Stimulated activated CD8-positive, alpha-beta memory T cell treated with anti-CD3 and anti-CD28 coated beads, Interleukin-12 subunit alpha, Interleukin-12 subunit beta, amount 100 ng/mL, for 1 hour (primary cell): ENCODE data around the gene ZNF853.
A peak's percentile ranks its signal among the peaks of the same experiment; 100 is the strongest.
"Not testable (repeated sequence)": the region's sequence is repeated elsewhere in the genome, so short reads cannot be mapped to it uniquely, and the experiment has no call there.

Experiments used
- DNase-seq: peaks from one replicate; pipeline ENCODE4 v3.0.0-alpha.2; 2020; ENCODE audit warnings: low read depth

Gene ZNF853

GRCh38 chr7:6614953-6615722 lies at the start of gene ZNF853:
ZNF853 (plus strand) TSS chr7:6615610; CDS start chr7:6616175, 565 bp downstream.
- DNase-seq: no peak

- DNase-seq: no peak
These were observed 49.8 kb upstream of the ZNF853 start for GRCh38 chr7:6565655-6566054.

- no peak for DNase-seq
These were observed 47.5 kb upstream of the ZNF853 start for GRCh38 chr7:6567886-6568285.

- no peak for DNase-seq
These were observed 44.1 kb upstream of the ZNF853 start for GRCh38 chr7:6571160-6571779.

GRCh38 chr7:6575281-6576023 lies 40.0 kb upstream of the ZNF853 start:
- DNase-seq: no peak

- DNase-seq: no peak
These were observed 39.2 kb upstream of the ZNF853 start for GRCh38 chr7:6576024-6576866.

GRCh38 chr7:6576867-6577368 lies 38.5 kb upstream of the ZNF853 start:
- not testable (repeated sequence) for DNase-seq

GRCh38 chr7:6577369-6578113 lies 37.9 kb upstream of the ZNF853 start, which contains the start of gene ZDHHC4:
ZDHHC4 (plus strand) TSS chr7:6577454; CDS start chr7:6580562, 3,108 bp downstream.
- DNase-seq: peak; percentile 77

- DNase-seq: no peak
These were observed 37.0 kb upstream of the ZNF853 start for GRCh38 chr7:6578114-6579084.

GRCh38 chr7:6579446-6579845 lies 36.0 kb upstream of the ZNF853 start:
- DNase-seq: no peak

- DNase-seq: not testable (repeated sequence)
These were observed 29.5 kb upstream of the ZNF853 start for GRCh38 chr7:6585746-6586432.

GRCh38 chr7:6588566-6588965 lies 26.8 kb upstream of the ZNF853 start:
- DNase-seq: no peak

GRCh38 chr7:6589151-6589828 lies 26.1 kb upstream of the ZNF853 start:
- DNase-seq: no peak

- peak; percentile 60 for DNase-seq
These were observed 25.4 kb upstream of the ZNF853 start, which contains the start of gene INTS15 for GRCh38 chr7:6589829-6590644. INTS15 (plus strand) TSS chr7:6590021; CDS start chr7:6590284, 263 bp downstream.

GRCh38 chr7:6590645-6591110 lies 24.7 kb upstream of the ZNF853 start:
- DNase-seq: no peak

GRCh38 chr7:6600093-6600492 lies 15.3 kb upstream of the ZNF853 start:
- no peak for DNase-seq

- DNase-seq: no peak
These were observed 11.0 kb upstream of the ZNF853 start for GRCh38 chr7:6604458-6604857.
